SK-N-SH treated with all-trans-retinoic acid at 6 μM for 48 hours (cell line): ENCODE measurements around the gene SMLR1.

Source experiments
- ATAC-seq: fragments of 200-7000 bp; cut with Tn5 transposase; 3 replicates; pipeline ENCODE4 v1.9.1; 2020; ENCODE audit warnings: mild to moderate bottlenecking, moderate library complexity
- BACH2 ChIP-seq: fragments of 250-450 bp; sonication (Bioruptor Pico); IDR thresholded peaks from 2 replicates; pipeline ENCODE4 v1.9.0; 2021; ENCODE audit warnings: mild to moderate bottlenecking, borderline replicate concordance
- CSDC2 ChIP-seq: fragments of 250-450 bp; sonication (Bioruptor Pico); IDR thresholded peaks from 2 replicates; pipeline ENCODE4 v1.5.0; 2020; ENCODE audit warnings: mild to moderate bottlenecking, moderate library complexity
- ESRRG ChIP-seq: fragments of 250-450 bp; sonication (Bioruptor Pico); IDR thresholded peaks from 2 replicates; pipeline ENCODE4 v1.6.1; 2021; ENCODE audit warnings: mild to moderate bottlenecking
- GLIS3 ChIP-seq: fragments of 250-450 bp; sonication (Bioruptor Pico); IDR thresholded peaks from 2 replicates; pipeline ENCODE4 v1.5.0; 2020; ENCODE audit warnings: mild to moderate bottlenecking, moderate library complexity
- PPARA ChIP-seq: fragments of 250-450 bp; sonication (Bioruptor Pico); IDR thresholded peaks from 2 replicates; pipeline ENCODE4 v1.5.0; 2020; ENCODE audit warnings: mild to moderate bottlenecking, borderline replicate concordance
- RARB ChIP-seq: fragments of 250-450 bp; sonication (Bioruptor Pico); IDR thresholded peaks from 2 replicates; pipeline ENCODE4 v1.8.0; 2021; ENCODE audit warnings: mild to moderate bottlenecking, moderate library complexity
- SNAI2 ChIP-seq: fragments of 250-450 bp; sonication (Bioruptor Pico); IDR thresholded peaks from 2 replicates; pipeline ENCODE4 v1.5.0; 2020; ENCODE audit warnings: mild to moderate bottlenecking, moderate library complexity
- TCF4 ChIP-seq: fragments of 250-450 bp; sonication (Bioruptor Pico); IDR thresholded peaks from 2 replicates; pipeline ENCODE4 v1.8.0; 2021; ENCODE audit warnings: mild to moderate bottlenecking, moderate library complexity, borderline replicate concordance
- TOX ChIP-seq: fragments of 250-450 bp; sonication (Bioruptor Pico); IDR thresholded peaks from 2 replicates; pipeline ENCODE4 v1.8.0; 2021; ENCODE audit warnings: mild to moderate bottlenecking, moderate library complexity, borderline replicate concordance
- ZC3H10 ChIP-seq: fragments of 250-450 bp; sonication (Bioruptor Pico); IDR thresholded peaks from 2 replicates; pipeline ENCODE4 v1.5.1; 2021; ENCODE audit warnings: mild to moderate bottlenecking, moderate library complexity
- ZFP3 ChIP-seq: fragments of 250-450 bp; sonication (Bioruptor Pico); IDR thresholded peaks from 2 replicates; pipeline ENCODE4 v1.5.0; 2020; ENCODE audit warnings: mild to moderate bottlenecking, moderate library complexity
- ZNF565 ChIP-seq: fragments of 450-650 bp; formaldehyde crosslinking; conservative IDR thresholded peaks from 2 replicates; pipeline ENCODE4 v1.5.0; 2020; ENCODE audit warnings: low read depth, mild to moderate bottlenecking, moderate library complexity
- ZNF70 ChIP-seq: fragments of 450-650 bp; formaldehyde crosslinking; IDR thresholded peaks from 2 replicates; pipeline ENCODE4 v1.5.0; 2020; ENCODE audit warnings: mild to moderate bottlenecking, moderate library complexity
- ZNF8 ChIP-seq: fragments of 450-650 bp; formaldehyde crosslinking; IDR thresholded peaks from 2 replicates; pipeline ENCODE4 v1.5.0; 2020; ENCODE audit warnings: mild to moderate bottlenecking, moderate library complexity
- TF ChIP-seq, protein P1 (sequence below): fragments of 250-450 bp; sonication (Bioruptor Pico); IDR thresholded peaks from 2 replicates; pipeline ENCODE4 v1.8.0; 2021; ENCODE audit warnings: low read depth, mild to moderate bottlenecking, moderate library complexity, borderline replicate concordance
- TF ChIP-seq, protein P2 (sequence below): fragments of 250-450 bp; sonication (Bioruptor Pico); IDR thresholded peaks from 2 replicates; pipeline ENCODE4 v1.5.1; 2021; ENCODE audit warnings: mild to moderate bottlenecking, moderate library complexity
- TF ChIP-seq, protein P3 (sequence below): fragments of 250-450 bp; sonication (Bioruptor Pico); IDR thresholded peaks from 2 replicates; pipeline ENCODE4 v1.5.0; 2020; ENCODE audit warnings: mild to moderate bottlenecking, moderate library complexity
- TF ChIP-seq, protein P4 (sequence below): fragments of 250-450 bp; sonication (Bioruptor Pico); IDR thresholded peaks from 2 replicates; pipeline ENCODE4 v1.8.0; 2020; ENCODE audit warnings: mild to moderate bottlenecking, moderate library complexity, borderline replicate concordance

SMLR1 gene

GRCh38 chr6:130780122-130780521, 47.1 kb upstream of the SMLR1 start (continued):
- TF ChIP-seq RARB (no peak), ZNF8 (no peak)

DNA sequence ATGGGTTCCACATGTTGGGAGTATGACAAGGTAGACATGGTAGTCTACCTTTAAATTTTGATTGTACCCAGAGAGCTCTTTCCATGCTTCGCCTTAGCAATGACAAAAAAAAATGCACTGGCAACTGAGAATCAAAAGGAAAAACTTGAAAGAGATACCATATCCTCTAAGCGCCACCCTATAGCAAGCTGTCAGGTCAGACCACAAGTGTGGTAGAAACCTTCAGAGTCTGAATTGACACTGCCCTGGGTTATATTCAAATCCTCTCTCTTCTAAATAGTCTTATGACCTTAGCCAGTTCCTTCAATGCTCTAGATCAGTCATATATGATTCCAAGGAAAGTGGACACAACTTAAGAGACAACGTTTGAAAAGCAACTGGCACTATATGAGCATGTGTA, 45.6 kb upstream of the SMLR1 start:
- ATAC-seq, result no peak
- TF ChIP-seq RARB (no peak), ZNF70 (no peak), ESRRG (CRISPR knock-in tag) (no peak), TCF4 (CRISPR knock-in tag) (no peak), ZC3H10 (CRISPR knock-in tag) (no peak), ZFP3 (CRISPR knock-in tag) (no peak), ZNF565 (CRISPR knock-in tag) (no peak)
- TF ChIP-seq, protein P1, sequence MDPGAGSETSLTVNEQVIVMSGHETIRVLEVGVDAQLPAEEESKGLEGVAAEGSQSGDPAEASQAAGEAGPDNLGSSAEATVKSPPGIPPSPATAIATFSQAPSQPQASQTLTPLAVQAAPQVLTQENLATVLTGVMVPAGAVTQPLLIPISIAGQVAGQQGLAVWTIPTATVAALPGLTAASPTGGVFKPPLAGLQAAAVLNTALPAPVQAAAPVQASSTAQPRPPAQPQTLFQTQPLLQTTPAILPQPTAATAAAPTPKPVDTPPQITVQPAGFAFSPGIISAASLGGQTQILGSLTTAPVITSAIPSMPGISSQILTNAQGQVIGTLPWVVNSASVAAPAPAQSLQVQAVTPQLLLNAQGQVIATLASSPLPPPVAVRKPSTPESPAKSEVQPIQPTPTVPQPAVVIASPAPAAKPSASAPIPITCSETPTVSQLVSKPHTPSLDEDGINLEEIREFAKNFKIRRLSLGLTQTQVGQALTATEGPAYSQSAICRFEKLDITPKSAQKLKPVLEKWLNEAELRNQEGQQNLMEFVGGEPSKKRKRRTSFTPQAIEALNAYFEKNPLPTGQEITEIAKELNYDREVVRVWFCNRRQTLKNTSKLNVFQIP (CRISPR knock-in tag), result no peak
- TF ChIP-seq, protein P2, sequence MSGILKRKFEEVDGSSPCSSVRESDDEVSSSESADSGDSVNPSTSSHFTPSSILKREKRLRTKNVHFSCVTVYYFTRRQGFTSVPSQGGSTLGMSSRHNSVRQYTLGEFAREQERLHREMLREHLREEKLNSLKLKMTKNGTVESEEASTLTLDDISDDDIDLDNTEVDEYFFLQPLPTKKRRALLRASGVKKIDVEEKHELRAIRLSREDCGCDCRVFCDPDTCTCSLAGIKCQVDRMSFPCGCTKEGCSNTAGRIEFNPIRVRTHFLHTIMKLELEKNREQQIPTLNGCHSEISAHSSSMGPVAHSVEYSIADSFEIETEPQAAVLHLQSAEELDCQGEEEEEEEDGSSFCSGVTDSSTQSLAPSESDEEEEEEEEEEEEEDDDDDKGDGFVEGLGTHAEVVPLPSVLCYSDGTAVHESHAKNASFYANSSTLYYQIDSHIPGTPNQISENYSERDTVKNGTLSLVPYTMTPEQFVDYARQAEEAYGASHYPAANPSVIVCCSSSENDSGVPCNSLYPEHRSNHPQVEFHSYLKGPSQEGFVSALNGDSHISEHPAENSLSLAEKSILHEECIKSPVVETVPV (CRISPR knock-in tag), result no peak

GRCh38 chr6:130783416-130784107, 43.6 kb upstream of the SMLR1 start:
- ATAC-seq, result no peak
- TF ChIP-seq TOX (CRISPR knock-in tag), result no peak
- no peak for TF ChIP-seq CSDC2
- TF ChIP-seq RARB, result no peak
- no peak for TF ChIP-seq SNAI2
- TF ChIP-seq, protein P3, sequence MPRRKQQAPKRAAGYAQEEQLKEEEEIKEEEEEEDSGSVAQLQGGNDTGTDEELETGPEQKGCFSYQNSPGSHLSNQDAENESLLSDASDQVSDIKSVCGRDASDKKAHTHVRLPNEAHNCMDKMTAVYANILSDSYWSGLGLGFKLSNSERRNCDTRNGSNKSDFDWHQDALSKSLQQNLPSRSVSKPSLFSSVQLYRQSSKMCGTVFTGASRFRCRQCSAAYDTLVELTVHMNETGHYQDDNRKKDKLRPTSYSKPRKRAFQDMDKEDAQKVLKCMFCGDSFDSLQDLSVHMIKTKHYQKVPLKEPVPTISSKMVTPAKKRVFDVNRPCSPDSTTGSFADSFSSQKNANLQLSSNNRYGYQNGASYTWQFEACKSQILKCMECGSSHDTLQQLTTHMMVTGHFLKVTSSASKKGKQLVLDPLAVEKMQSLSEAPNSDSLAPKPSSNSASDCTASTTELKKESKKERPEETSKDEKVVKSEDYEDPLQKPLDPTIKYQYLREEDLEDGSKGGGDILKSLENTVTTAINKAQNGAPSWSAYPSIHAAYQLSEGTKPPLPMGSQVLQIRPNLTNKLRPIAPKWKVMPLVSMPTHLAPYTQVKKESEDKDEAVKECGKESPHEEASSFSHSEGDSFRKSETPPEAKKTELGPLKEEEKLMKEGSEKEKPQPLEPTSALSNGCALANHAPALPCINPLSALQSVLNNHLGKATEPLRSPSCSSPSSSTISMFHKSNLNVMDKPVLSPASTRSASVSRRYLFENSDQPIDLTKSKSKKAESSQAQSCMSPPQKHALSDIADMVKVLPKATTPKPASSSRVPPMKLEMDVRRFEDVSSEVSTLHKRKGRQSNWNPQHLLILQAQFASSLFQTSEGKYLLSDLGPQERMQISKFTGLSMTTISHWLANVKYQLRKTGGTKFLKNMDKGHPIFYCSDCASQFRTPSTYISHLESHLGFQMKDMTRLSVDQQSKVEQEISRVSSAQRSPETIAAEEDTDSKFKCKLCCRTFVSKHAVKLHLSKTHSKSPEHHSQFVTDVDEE (CRISPR knock-in tag), result no peak
- TF ChIP-seq, protein P4, sequence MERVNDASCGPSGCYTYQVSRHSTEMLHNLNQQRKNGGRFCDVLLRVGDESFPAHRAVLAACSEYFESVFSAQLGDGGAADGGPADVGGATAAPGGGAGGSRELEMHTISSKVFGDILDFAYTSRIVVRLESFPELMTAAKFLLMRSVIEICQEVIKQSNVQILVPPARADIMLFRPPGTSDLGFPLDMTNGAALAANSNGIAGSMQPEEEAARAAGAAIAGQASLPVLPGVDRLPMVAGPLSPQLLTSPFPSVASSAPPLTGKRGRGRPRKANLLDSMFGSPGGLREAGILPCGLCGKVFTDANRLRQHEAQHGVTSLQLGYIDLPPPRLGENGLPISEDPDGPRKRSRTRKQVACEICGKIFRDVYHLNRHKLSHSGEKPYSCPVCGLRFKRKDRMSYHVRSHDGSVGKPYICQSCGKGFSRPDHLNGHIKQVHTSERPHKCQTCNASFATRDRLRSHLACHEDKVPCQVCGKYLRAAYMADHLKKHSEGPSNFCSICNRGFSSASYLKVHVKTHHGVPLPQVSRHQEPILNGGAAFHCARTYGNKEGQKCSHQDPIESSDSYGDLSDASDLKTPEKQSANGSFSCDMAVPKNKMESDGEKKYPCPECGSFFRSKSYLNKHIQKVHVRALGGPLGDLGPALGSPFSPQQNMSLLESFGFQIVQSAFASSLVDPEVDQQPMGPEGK (CRISPR knock-in tag), result no peak
- no peak for TF ChIP-seq BACH2
- no peak for TF ChIP-seq ZNF70
- no peak for TF ChIP-seq PPARA (CRISPR knock-in tag)
- no peak for TF ChIP-seq TCF4 (CRISPR knock-in tag)
- TF ChIP-seq GLIS3 (CRISPR knock-in tag), result no peak
- TF ChIP-seq, protein P2 (CRISPR knock-in tag), result no peak
- TF ChIP-seq ZNF565 (CRISPR knock-in tag), result no peak
